GM13976 (cell line): ENCODE data around the gene DBR1.

Experiments used
- DNase-seq: peaks from one replicate; pipeline ENCODE4 v3.0.0; 2012; ENCODE audit warnings: low spot score
- CTCF ChIP-seq: IDR thresholded peaks from 2 replicates; pipeline ENCODE4 v1.5.1; 2012; ENCODE audit warnings: borderline replicate concordance, mild to moderate bottlenecking; ENCODE audit not compliant: insufficient read depth; ENCODE audit errors: extremely low read depth, missing control alignments, control extremely low read depth
- in situ Hi-C: fragments of 300-500 bp; cut with MboI; formaldehyde crosslinking; loops from one replicate; pipeline ENCODE4 v1.12.0; 2022; ENCODE audit warnings: low sequenced_read_pairs, mixed read lengths, inconsistent platforms; ENCODE audit not compliant: unreplicated experiment

The DBR1 gene

GRCh38 chr3:138187296-138188012 lies 12.7 kb upstream of the DBR1 start, which contains the start of gene ARMC8:
TSS of gene ARMC8 (plus strand) at chr3:138187301. CDS start at chr3:138187555, 254 bp downstream.
- DNase-seq, result no peak
- in situ Hi-C loops, result no loop called here

GRCh38 chr3:138186803-138187295 lies 12.1 kb upstream of the DBR1 start:
- peak; percentile 96 for DNase-seq
- TF ChIP-seq CTCF, result no peak

More at GRCh38 chr3:138187296-138188012, 12.7 kb upstream of the DBR1 start, which contains the start of gene ARMC8:
- TF ChIP-seq CTCF, result peak; percentile 19

GRCh38 chr3:138186221-138186620 lies 11.5 kb upstream of the DBR1 start:
- TF ChIP-seq CTCF, result no peak
- DNase-seq, result no peak
- in situ Hi-C loops, result no loop called here

More at GRCh38 chr3:138186803-138187295, 12.1 kb upstream of the DBR1 start:
- in situ Hi-C loops, result no loop called here

GRCh38 chr3:138184994-138185393 lies 10.3 kb upstream of the DBR1 start:
- in situ Hi-C loops, result no loop called here
- DNase-seq, result no peak
- no peak for TF ChIP-seq CTCF

GRCh38 chr3:138180375-138181029 lies 5.8 kb upstream of the DBR1 start:
- DNase-seq, result peak; percentile 38
- in situ Hi-C loops, result no loop called here
- peak; percentile 60 for TF ChIP-seq CTCF

GRCh38 chr3:138173769-138174420 lies 826 bp downstream of the DBR1 start:
- in situ Hi-C loops, result no loop called here
- no peak for TF ChIP-seq CTCF
- no peak for DNase-seq
